Frontal cortex (tissue), 4 donors: Measurements from ENCODE around the gene ABCD3. TPM values are rescaled to one million over a fixed set of nuclear protein-coding genes. Genes with fewer than 3 reads are reported as not detected.
"Not testable (repeated sequence)": the region's sequence is repeated elsewhere in the genome, so short reads cannot be mapped to it uniquely, and the experiment has no call there.

ENCODE experiments used
- DNase-seq, 2 donors: peaks; one replicate each; pipeline ENCODE4 v3.0.0; 2012; ENCODE audit warnings: low spot score in 2 of 2
- FAIRE-seq: peaks from 2 replicates; lab custom pipeline; 2012; peaks lifted over from hg19 to GRCh38; lab: Jason Lieb, UNC
- total RNA-seq: library from RNA; depleted of rRNA; stranded (reverse); fragments of >200 nt; gene quantifications from one replicate; pipeline ENCODE4 v1.2.3, GENCODE V29; 2014
- donor health status: control.
- donor health status: control.
- donor health status: control.

ABCD3 gene
- total RNA-seq, 1 donor from 2014 or later = 94.2 TPM

GRCh38 chr1:94408104-94408830 lies 9.9 kb upstream of the ABCD3 start:
- FAIRE-seq = no peak
- no peak for DNase-seq

GRCh38 chr1:94411237-94411636 lies 7.0 kb upstream of the ABCD3 start:
- DNase-seq (no peak), FAIRE-seq (no peak)

GRCh38 chr1:94413311-94413710 lies 4.9 kb upstream of the ABCD3 start:
- FAIRE-seq = no peak
- no peak for DNase-seq

GRCh38 chr1:94416901-94417727 lies 1.1 kb upstream of the ABCD3 start:
- FAIRE-seq (peak; percentile 28), DNase-seq (peak; percentile 27 to 53)

GRCh38 chr1:94417728-94417977 lies 536 bp upstream of the ABCD3 start:
- DNase-seq (no peak), FAIRE-seq (no peak)

- FAIRE-seq (no peak), DNase-seq (peak; percentile 10 to 35)
Observed at GRCh38 chr1:94418664-94419655, 771 bp downstream of the ABCD3 start.

GRCh38 chr1:94422115-94422820 lies 4.1 kb downstream of the ABCD3 start:
- DNase-seq (no peak), FAIRE-seq (no peak)

GRCh38 chr1:94425821-94426484 lies 7.8 kb downstream of the ABCD3 start:
- DNase-seq (no peak), FAIRE-seq (no peak)

- FAIRE-seq, DNase-seq: not testable (repeated sequence)
Observed at GRCh38 chr1:94426485-94426870, 8.3 kb downstream of the ABCD3 start.

GRCh38 chr1:94428441-94428840 lies 10.3 kb downstream of the ABCD3 start:
- DNase-seq (no peak), FAIRE-seq (no peak)

GRCh38 chr1:94428927-94429528 lies 10.8 kb downstream of the ABCD3 start:
- DNase-seq, FAIRE-seq: not testable (repeated sequence)

GRCh38 chr1:94430066-94430465 lies 11.9 kb downstream of the ABCD3 start:
- FAIRE-seq, DNase-seq: not testable (repeated sequence)

- FAIRE-seq = no peak
- no peak for DNase-seq
Observed at GRCh38 chr1:94433866-94434265, 15.7 kb downstream of the ABCD3 start.

GRCh38 chr1:94434365-94435045 lies 16.3 kb downstream of the ABCD3 start:
- DNase-seq (no peak), FAIRE-seq (no peak)

- FAIRE-seq (no peak), DNase-seq (no peak)
Observed at GRCh38 chr1:94438692-94439276, 20.6 kb downstream of the ABCD3 start.

GRCh38 chr1:94440088-94440487 lies 21.9 kb downstream of the ABCD3 start:
- no peak for DNase-seq
- FAIRE-seq = no peak

GRCh38 chr1:94443067-94443466 lies 24.9 kb downstream of the ABCD3 start:
- FAIRE-seq, DNase-seq: not testable (repeated sequence)

GRCh38 chr1:94444819-94445218 lies 26.6 kb downstream of the ABCD3 start:
- FAIRE-seq = not testable (repeated sequence)

More at GRCh38 chr1:94444819-94445218, 26.6 kb downstream of the ABCD3 start:
- DNase-seq = not testable (repeated sequence)
